Stimulated activated CD4-positive, alpha-beta T cell treated with anti-CD3 and anti-CD28 coated beads, Interleukin-1b, Interleukin-23, amount 100 ng/mL, for 4 hours (primary cell): ENCODE data around the gene FKBP5.
"Not testable (repeated sequence)": the region's sequence is repeated elsewhere in the genome, so short reads cannot be mapped to it uniquely, and the experiment has no call there.

Experiments
- DNase-seq, 2 donors: peaks; one replicate each; pipeline ENCODE4 v3.0.0-alpha.2; 2020; ENCODE audit warnings: low read depth in 2 of 2

FKBP5 gene

DNA sequence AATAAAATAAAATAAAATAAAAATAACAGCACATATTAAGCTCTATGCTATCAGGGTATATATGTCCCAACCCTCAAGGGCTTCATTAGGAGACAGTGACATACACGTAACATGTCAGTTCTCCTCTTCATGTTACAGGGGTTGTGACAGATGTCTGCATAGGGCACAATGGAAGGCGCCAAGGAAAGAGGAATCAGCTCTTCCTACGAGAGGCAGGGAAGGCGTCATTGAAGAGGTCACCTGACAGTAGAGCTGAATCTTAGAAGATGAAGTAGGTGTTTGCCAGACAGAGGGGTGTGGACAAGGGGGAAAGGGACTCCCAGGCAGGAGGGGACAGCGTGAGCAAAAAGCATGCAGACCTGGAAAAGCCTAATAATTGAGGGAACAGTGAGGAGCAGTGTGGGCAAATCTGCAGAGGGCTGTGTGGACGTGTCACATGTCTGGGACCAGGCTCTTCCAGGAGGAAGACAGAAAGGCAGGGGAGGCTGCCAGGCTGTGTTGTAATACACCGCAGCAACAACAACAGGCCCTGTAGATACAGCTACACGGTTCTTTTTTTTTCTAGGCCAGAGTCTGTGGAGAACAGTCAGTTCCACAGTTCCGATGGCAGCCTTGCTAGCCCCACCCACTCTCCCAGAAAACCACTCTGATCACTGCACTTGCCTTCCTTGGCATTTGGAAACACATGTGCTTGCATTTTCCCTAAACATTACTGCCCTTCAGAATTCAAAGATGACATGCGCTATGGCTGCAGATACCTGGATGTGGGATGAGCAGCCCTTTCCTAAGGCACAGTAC, 2.5 kb upstream of the FKBP5 start:
- DNase-seq, result no peak

DNA sequence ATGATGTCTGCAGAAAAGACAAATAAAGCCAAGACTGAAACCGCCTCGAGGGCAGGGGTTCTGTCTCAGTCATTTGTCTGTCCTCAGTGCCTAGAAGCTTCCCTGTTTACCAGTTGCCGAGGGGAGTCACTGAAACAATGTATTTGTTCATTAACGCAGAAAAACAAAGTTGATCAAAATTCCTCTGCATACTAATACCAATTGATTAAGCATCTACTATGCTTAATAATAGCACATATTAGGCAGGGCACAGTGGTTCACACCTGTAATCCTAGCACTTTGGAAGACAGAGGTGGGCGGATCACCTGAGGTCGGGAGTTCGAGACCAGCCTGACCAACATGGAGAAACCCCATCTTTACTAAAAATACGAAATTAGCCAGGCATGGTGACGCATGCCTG, 1.8 kb upstream of the FKBP5 start:
- no peak for DNase-seq

- DNase-seq, result not testable (repeated sequence)
These were observed 1.3 kb upstream of the FKBP5 start for GRCh38 chr6:35690006-35690405.

DNA sequence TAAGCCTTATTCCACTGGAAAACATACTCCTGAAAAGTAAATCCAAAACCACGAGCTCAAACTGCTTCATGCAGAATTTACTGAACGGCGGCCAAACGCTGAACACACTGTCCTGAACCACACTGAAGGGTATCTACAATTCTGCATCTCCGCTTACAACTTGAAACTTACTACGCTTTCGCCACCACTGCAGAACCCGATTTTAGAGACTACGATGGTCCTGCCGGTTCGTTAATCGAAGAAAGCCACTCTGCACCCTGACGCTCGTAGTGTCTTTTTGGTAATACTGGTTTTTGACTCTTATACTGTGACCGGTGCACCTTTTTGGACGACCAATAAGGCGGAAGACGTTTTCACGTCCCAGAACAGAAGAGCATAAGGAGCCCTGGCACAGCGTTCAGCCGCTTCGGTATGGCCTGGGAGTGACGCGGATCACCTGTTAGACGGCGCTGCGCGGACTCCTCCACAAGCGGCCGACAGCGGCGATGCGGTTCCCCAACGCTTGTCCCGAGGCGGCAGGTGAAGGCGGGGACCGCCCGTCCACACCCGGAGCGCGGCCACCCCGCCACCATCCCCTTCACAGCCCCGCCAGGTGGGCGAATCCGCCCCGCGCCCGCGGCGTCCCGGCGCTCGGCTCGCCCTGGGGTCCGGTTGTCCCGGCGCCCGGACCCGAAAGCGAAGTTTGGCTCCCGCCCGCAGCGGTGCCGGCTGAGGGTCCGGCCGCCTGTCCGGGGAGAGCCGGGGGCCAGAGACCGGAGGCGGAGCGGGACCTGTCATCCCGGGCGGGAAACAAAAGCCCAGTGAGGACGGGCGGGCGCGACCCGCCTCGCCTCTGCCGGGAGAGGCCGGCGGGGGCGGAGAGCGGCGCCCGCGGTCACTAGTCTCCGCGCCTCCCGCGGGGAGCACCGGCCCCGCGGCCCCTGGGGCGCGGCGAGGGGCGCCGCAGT, 784 bp downstream of the FKBP5 start:
- DNase-seq, result peak; percentile 27 to 38

DNA sequence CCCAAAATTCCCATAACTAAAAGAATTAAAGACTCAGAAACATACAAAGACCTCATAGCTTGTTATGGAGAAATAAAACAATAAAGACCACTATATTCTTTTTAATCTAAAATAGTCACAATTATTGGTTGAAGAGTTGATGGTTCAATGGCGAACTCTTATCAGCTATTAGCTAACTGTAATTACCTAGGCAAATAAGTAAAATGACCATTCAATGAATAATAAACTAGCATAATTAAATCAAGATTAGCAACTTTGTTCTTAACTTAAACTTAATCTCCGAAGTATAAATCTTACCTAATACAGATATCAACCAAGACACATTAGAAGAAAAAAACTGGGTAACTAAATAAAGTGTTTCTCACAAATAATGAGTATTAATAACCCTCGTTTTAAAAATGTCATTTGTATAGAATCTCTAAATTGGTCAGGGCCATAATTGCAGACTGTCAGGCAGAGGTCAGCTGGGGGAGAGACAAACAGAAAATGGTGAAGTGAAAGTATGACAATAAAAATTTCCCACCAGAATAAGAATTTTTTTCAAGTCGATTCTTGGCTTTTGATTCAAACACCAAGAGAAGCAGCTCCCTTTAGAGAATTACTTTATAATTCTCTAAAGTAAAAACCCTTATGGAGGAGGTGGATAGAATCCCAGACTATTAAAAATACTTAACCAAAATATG, 1.7 kb downstream of the FKBP5 start:
- DNase-seq, result no peak

DNA sequence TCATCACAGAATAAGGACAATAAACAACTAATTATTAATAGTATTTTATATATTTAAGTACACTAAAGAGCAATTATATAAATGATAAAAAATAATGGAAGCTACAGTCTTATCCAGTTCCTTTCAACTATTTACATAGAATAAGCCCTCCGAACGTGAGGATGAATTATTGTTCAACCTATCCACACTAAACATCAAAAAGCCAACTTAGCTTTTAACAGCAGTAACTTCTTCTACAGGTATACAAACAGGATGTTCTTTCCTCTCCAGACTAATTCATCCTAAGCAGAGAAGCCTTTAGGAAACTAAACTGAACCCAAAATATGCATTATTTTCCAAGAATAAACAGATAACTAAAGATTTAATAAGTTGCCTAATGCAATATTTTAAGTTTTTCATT, 2.3 kb downstream of the FKBP5 start:
- DNase-seq, result no peak

DNA sequence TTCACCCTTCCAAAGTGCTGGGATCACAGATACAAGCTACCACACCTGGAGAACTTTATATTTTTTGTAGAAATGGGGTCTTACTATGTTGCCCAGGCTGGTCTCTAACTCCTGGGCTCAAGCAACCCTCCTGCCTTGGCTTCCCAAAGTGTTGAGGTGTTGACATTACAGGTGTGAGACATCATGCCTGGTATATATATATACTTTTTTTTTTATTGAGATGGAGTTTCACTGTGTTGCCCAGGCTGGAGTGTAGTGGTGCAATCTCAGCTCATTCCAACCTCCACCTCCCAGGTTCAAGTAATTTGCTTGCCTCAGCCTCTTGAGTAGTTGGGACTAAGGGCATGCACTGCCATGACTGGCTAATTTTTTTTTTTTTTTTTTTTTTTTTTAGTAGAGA, 5.4 kb downstream of the FKBP5 start:
- DNase-seq, result no peak

DNA sequence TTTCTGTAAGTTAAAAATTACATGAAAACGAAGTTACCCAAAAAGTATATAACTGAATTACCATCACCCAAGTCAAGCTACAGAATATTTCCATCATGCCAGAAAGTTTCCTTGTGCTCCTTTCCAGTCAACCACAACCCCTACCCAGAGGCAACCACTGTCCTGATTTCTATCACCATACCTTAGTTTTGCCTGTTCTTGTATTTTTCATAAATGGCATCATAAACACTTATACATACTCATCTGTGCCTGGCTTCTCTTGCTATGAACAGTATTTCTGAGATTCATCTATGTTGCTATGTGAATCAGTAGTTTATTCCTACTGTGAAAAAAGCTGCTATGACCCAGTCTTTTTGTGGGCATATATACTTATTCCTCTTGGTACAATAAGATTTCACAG, 7.4 kb downstream of the FKBP5 start:
- DNase-seq, result no peak

GRCh38 chr6:35679399-35679798, 9.3 kb downstream of the FKBP5 start:
- no peak for DNase-seq

DNA sequence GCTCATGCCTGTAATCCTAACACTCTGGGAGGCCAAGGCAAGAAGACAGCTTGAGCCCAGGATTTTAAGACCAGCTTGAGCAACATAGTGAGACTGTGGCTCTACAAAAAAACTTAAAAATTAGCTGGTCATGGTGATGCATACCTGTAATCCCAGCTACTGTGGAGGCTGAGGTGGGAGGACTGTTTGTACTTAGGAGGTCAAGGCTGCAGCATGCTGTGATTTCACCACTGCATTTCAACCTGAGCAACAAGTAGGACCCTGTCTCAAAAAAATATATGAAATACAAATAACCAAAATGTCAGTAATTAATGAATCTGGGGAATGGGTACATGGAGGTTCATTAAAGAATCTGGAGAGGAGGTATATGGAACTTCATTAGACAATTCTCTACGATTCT, 9.9 kb downstream of the FKBP5 start:
- DNase-seq, result no peak

GRCh38 chr6:35678021-35678654, 10.6 kb downstream of the FKBP5 start:
- no peak for DNase-seq

- DNase-seq, result no peak
These were observed 11.3 kb downstream of the FKBP5 start for GRCh38 chr6:35677456-35677855.

- DNase-seq, result no peak
These were observed 12.8 kb downstream of the FKBP5 start for GRCh38 chr6:35675871-35676459.

- DNase-seq, result no peak
These were observed 14.1 kb downstream of the FKBP5 start for GRCh38 chr6:35674594-35674993.

DNA sequence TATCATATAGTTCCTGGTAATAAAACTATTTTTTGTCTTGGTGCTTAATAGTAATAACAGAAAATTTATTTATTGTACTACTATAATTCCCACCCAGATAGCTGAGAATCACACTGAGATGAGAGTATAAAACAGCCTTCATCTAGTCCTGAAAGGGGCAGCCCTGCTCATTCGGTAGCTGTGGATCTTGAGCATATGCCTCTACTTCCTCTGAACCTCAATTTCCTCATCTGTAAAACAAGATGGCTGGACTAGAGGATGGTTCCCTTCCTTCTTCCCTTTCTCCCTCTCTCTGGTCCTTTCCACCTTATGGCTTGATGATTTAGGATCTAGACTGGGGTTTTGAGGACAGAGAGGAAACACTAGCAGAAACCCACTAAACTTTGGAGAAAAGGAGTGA, 15.0 kb downstream of the FKBP5 start:
- no peak for DNase-seq

DNA sequence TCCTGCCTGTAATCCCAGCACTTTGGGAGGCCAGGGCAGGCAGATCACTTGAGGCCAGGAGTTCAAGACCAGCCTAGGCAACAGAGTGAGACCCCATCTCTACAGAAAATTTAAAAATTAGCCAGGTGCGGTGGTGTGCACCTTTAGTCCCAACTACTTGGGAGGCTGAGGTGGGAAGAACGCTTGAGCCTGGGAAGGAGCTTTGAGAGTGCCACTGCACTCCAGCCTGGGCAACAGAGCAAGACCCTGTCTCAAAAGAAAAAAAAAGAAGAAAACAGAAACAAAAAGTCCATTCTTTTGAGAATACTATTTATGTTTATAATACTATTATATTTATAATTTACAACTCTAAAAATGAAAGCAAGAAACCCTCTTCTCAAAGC, 15.4 kb downstream of the FKBP5 start:
- DNase-seq, result not testable (repeated sequence)

- DNase-seq, result not testable (repeated sequence)
These were observed 18.3 kb downstream of the FKBP5 start for GRCh38 chr6:35670453-35670852.

GRCh38 chr6:35669451-35670045, 19.2 kb downstream of the FKBP5 start:
- DNase-seq, result no peak

- no peak for DNase-seq
These were observed 19.8 kb downstream of the FKBP5 start for GRCh38 chr6:35668744-35669450.

GRCh38 chr6:35668096-35668495, 20.6 kb downstream of the FKBP5 start:
- no peak for DNase-seq
